GM18951 (cell line): ENCODE measurements around the gene KLHDC10.
"Not testable (repeated sequence)": the region's sequence is repeated elsewhere in the genome, so short reads cannot be mapped to it uniquely, and the experiment has no call there.

Source experiments
- POLR2A ChIP-seq: IDR thresholded peaks from 4 replicates; pipeline ENCODE4 v1.6.1; 2011; ENCODE audit warnings: mild to moderate bottlenecking; ENCODE audit not compliant: insufficient read length, insufficient read depth; ENCODE audit errors: extremely low read depth
- in situ Hi-C: fragments of 300-500 bp; cut with MboI; formaldehyde crosslinking; loops from one replicate; pipeline ENCODE4 v1.12.0; 2022; ENCODE audit warnings: low sequenced_read_pairs, mixed read lengths, inconsistent platforms; ENCODE audit not compliant: unreplicated experiment

KLHDC10 gene

GRCh38 chr7:130145424-130146100 lies 75.2 kb downstream of the KLHDC10 start:
- TF ChIP-seq POLR2A = no peak

GRCh38 chr7:130146142-130146541 lies 75.8 kb downstream of the KLHDC10 start:
- in situ Hi-C loops = not testable (repeated sequence)

More at GRCh38 chr7:130145424-130146100, 75.2 kb downstream of the KLHDC10 start:
- in situ Hi-C loops = no loop called here

- in situ Hi-C loops = no loop called here
- TF ChIP-seq POLR2A = no peak
Observed at GRCh38 chr7:130146693-130147405, 76.5 kb downstream of the KLHDC10 start.

- in situ Hi-C loops = no loop called here
- no peak for TF ChIP-seq POLR2A
Observed at GRCh38 chr7:130147710-130148325, 77.5 kb downstream of the KLHDC10 start.

GRCh38 chr7:130148561-130148960 lies 78.2 kb downstream of the KLHDC10 start:
- TF ChIP-seq POLR2A = no peak
- in situ Hi-C loops = no loop called here

GRCh38 chr7:130149281-130150139 lies 79.2 kb downstream of the KLHDC10 start:
- no peak for TF ChIP-seq POLR2A
- in situ Hi-C loops = no loop called here

GRCh38 chr7:130150587-130150986 lies 80.3 kb downstream of the KLHDC10 start:
- in situ Hi-C loops = no loop called here
- no peak for TF ChIP-seq POLR2A

- no peak for TF ChIP-seq POLR2A
- in situ Hi-C loops = no loop called here
Observed at GRCh38 chr7:130151591-130152492, 81.5 kb downstream of the KLHDC10 start.

GRCh38 chr7:130152493-130153210 lies 82.3 kb downstream of the KLHDC10 start:
- no peak for TF ChIP-seq POLR2A
- in situ Hi-C loops = no loop called here

- in situ Hi-C loops = no loop called here
Observed at GRCh38 chr7:130153211-130153908, 83.0 kb downstream of the KLHDC10 start.

GRCh38 chr7:130154131-130154500 lies 83.8 kb downstream of the KLHDC10 start:
- TF ChIP-seq POLR2A = no peak

More at GRCh38 chr7:130153211-130153908, 83.0 kb downstream of the KLHDC10 start:
- no peak for TF ChIP-seq POLR2A

More at GRCh38 chr7:130154131-130154500, 83.8 kb downstream of the KLHDC10 start:
- in situ Hi-C loops = no loop called here
